Common myeloid progenitor, CD34-positive (primary cell): ENCODE results near the gene GTPBP3.
"Not testable (repeated sequence)": the region's sequence is repeated elsewhere in the genome, so short reads cannot be mapped to it uniquely, and the experiment has no call there.

ENCODE experiments used
- CTCF ChIA-PET: fragments of 350-600 bp; sonication (Branson Sonifier 250); formaldehyde crosslinking; loops from one replicate; lab custom pipeline; 2021; ENCODE audit warnings: antibody characterized with exemption; lab: Charles Lee
- POLR2A ChIA-PET: fragments of 350-600 bp; sonication (Branson Sonifier 250); formaldehyde crosslinking; loops from one replicate; lab custom pipeline; 2021; ENCODE audit warnings: antibody characterized with exemption; lab: Charles Lee
- DNase-seq, 3 donors: peaks; one replicate each; pipeline versions ENCODE4 v3.0.0 to v3.0.0-alpha.2; 2013
- H3K27ac ChIP-seq, 2 experiments: 1 replicate in 1 of 2; 2 replicates in 1 of 2; pipeline ENCODE4 v1.7.0; 2013; ENCODE audit warnings: inconsistent platforms in 2 of 2, low read length in 2 of 2, mild to moderate bottlenecking in 2 of 2, low read depth in 1 of 2, moderate library complexity in 1 of 2; ENCODE audit not compliant: severe bottlenecking in 2 of 2, insufficient read depth in 1 of 2, poor library complexity in 1 of 2
- H3K27me3 ChIP-seq, 5 experiments: replicated peaks in 2 of 5; 1 replicate in 3 of 5; 2 replicates in 2 of 5; pipeline versions ENCODE4 v1.6.1 to v1.7.0; 2013; ENCODE audit warnings: low read length in 4 of 5, mild to moderate bottlenecking in 2 of 5, moderate library complexity in 2 of 5, inconsistent platforms in 1 of 5; ENCODE audit not compliant: insufficient read depth in 5 of 5, control insufficient read depth in 4 of 5
- H3K36me3 ChIP-seq, 4 experiments: 1 replicate in 2 of 4; 2 replicates in 2 of 4; pipeline versions ENCODE4 v1.6.1 to v1.7.0; 2013; ENCODE audit warnings: low read length in 3 of 4, control low read depth in 1 of 4, mild to moderate bottlenecking in 1 of 4; ENCODE audit not compliant: control insufficient read depth in 4 of 4, insufficient read depth in 4 of 4
- H3K4me1 ChIP-seq, 4 experiments: 1 replicate in 3 of 4; 2 replicates in 1 of 4; pipeline versions ENCODE4 v1.6.1 to v1.7.1; 2013; ENCODE audit warnings: low read length in 3 of 4, mild to moderate bottlenecking in 3 of 4, control low read depth in 1 of 4, inconsistent platforms in 1 of 4, moderate library complexity in 1 of 4; ENCODE audit not compliant: control insufficient read depth in 4 of 4, insufficient read depth in 4 of 4; ENCODE audit errors: control extremely low read depth in 1 of 4
- H3K4me3 ChIP-seq, 7 experiments: 1 replicate in 4 of 7; 2 replicates in 3 of 7; pipeline versions ENCODE4 v1.5.1 to v1.7.0; 2013; ENCODE audit warnings: mild to moderate bottlenecking in 7 of 7, low read length in 6 of 7, moderate library complexity in 6 of 7, inconsistent platforms in 2 of 7, low read depth in 2 of 7, control low read depth in 1 of 7; ENCODE audit not compliant: insufficient read depth in 4 of 7, control insufficient read depth in 1 of 7; ENCODE audit errors: extremely low read depth in 1 of 7
- H3K9me3 ChIP-seq, 5 experiments: 1 replicate in 4 of 5; 2 replicates in 1 of 5; pipeline versions ENCODE4 v1.6.1 to v1.7.1; 2013; ENCODE audit warnings: low read length in 4 of 5, mild to moderate bottlenecking in 2 of 5, inconsistent platforms in 1 of 5, low read depth in 1 of 5, moderate library complexity in 1 of 5; ENCODE audit not compliant: control insufficient read depth in 4 of 5, insufficient read depth in 2 of 5; ENCODE audit errors: control extremely low read depth in 1 of 5
- WGBS: methylation state at CpG from one replicate; pipeline ENCODE4 v1.1.5; 2013; ENCODE audit not compliant: insufficient coverage; 5-methylcytosine and 5-hydroxymethylcytosine counted together

Gene GTPBP3

GRCh38 chr19:17295551-17295950 lies 41.8 kb upstream of the GTPBP3 start:
- H3K36me3 ChIP-seq, result peaks cover 2 to 25% (median 19%) of the 10 kb centered on the region in 4 experiments
- peaks cover 0 to 11% (median 7%) of the 10 kb centered on the region in 4 experiments for H3K4me1 ChIP-seq
- H3K27ac ChIP-seq, H3K27me3 ChIP-seq, POLR2A ChIA-PET, DNase-seq, H3K9me3 ChIP-seq, H3K4me3 ChIP-seq: not testable (repeated sequence)
- 100% methylated on average over 6 of the region's 6 CpGs for WGBS
- CTCF ChIA-PET, result interaction anchor here (1.0 kb wide), 1 partner anchor 9 kb away, joined by 3 read pairs; no protein-coding TSS in a partner anchor

- WGBS, result 90% methylated on average over 3 of the region's 4 CpGs
- CTCF ChIA-PET, result interaction anchor here (1.0 kb wide), 1 partner anchor 8 kb away, joined by 3 read pairs; no protein-coding TSS in a partner anchor
- Histone ChIP-seq H3K9me3 (peaks cover 0 to 8% (median 0%) of the 10 kb centered on the region in 5 experiments), H3K27ac (no peak overlapping the region), H3K27me3 (no peaks in the 10 kb centered on the region), H3K36me3 (peaks cover 2 to 32% (median 23%) of the 10 kb centered on the region in 4 experiments), H3K4me1 (peaks cover 0 to 11% (median 7%) of the 10 kb centered on the region in 4 experiments), H3K4me3 (no peak overlapping the region)
- DNase-seq, result peak in 1 of 3 donors; percentile 13
- POLR2A ChIA-PET, result no interaction called here
These were observed 41.1 kb upstream of the GTPBP3 start for GRCh38 chr19:17296273-17296672.

GRCh38 chr19:17296976-17297375 lies 40.4 kb upstream of the GTPBP3 start:
- Histone ChIP-seq H3K36me3 (peaks cover 2 to 34% (median 26%) of the 10 kb centered on the region in 4 experiments), H3K4me3 (no peak overlapping the region), H3K27ac (no peak overlapping the region), H3K27me3 (no peaks in the 10 kb centered on the region), H3K9me3 (peaks cover 0 to 8% (median 0%) of the 10 kb centered on the region in 5 experiments), H3K4me1 (peaks cover 0 to 10% (median 7%) of the 10 kb centered on the region in 4 experiments)
- no peak for DNase-seq
- ChIA-PET CTCF (interaction anchor here (0.6 kb wide), 1 partner anchor 52 kb away, joined by 3 read pairs; no protein-coding TSS in a partner anchor), POLR2A (no interaction called here)
- WGBS, result 98% methylated on average over 5 of the region's 6 CpGs

- Histone ChIP-seq H3K27me3 (no peaks in the 10 kb centered on the region), H3K9me3 (peaks cover 0 to 8% (median 0%) of the 10 kb centered on the region in 5 experiments), H3K4me3 (no peak overlapping the region), H3K27ac (no peak overlapping the region), H3K36me3 (peaks cover 0 to 25% (median 18%) of the 10 kb centered on the region in 4 experiments), H3K4me1 (peaks cover 4 to 31% (median 25%) of the 10 kb centered on the region in 4 experiments)
- CTCF ChIA-PET, result interaction anchor here (1.1 to 1.6 kb wide), 2 partner anchors 13 to 35 kb away, joined by 3 to 5 read pairs; no protein-coding TSS in a partner anchor
- WGBS, result 98% methylated on average over 46 of the region's 51 CpGs
- no peak for DNase-seq
- POLR2A ChIA-PET, result no interaction called here
These were observed 36.2 kb upstream of the GTPBP3 start for GRCh38 chr19:17300992-17301619.

- Histone ChIP-seq H3K4me3 (peak overlapping the region; percentile 23 to 85 (median 73)), H3K27me3 (no peaks in the 10 kb centered on the region), H3K9me3 (peaks cover 0 to 8% (median 0%) of the 10 kb centered on the region in 5 experiments), H3K27ac (peak overlapping the region in 1 of 2 experiments; percentile 75), H3K4me1 (peaks cover 8 to 41% (median 32%) of the 10 kb centered on the region in 4 experiments), H3K36me3 (peaks cover 0 to 25% (median 15%) of the 10 kb centered on the region in 4 experiments)
- ChIA-PET CTCF (interaction anchor here (1.1 to 2.7 kb wide), 4 partner anchors 9 to 33 kb away, joined by 3 to 11 read pairs (median 5); no protein-coding TSS in a partner anchor), POLR2A (no interaction called here)
- under 1% methylated on average over 17 of the region's 29 CpGs for WGBS
- DNase-seq, result peak in 2 of 3 donors; percentile 62 to 68
These were observed 34.8 kb upstream of the GTPBP3 start for GRCh38 chr19:17302391-17303166.

GRCh38 chr19:17303167-17303939 lies 34.0 kb upstream of the GTPBP3 start, which contains the start of gene ABHD8:
TSS of gene ABHD8 (minus strand) at chr19:17303425. CDS start at chr19:17301616, 1,809 bp downstream.
- peak within 1 kb of the TSS; percentile 23 to 85 (median 73) for H3K4me3 ChIP-seq
- POLR2A ChIA-PET, result no interaction called here
- CTCF ChIA-PET, result interaction anchor here (1.3 to 2.7 kb wide), 2 partner anchors 11 to 30 kb away, joined by 7 to 11 read pairs; no protein-coding TSS in a partner anchor
- no peaks in the 10 kb centered on the region for H3K27me3 ChIP-seq
- peaks cover 8 to 41% (median 32%) of the 10 kb centered on the region in 4 experiments for H3K4me1 ChIP-seq
- WGBS, result 2% methylated on average over 42 of the region's 52 CpGs
- peaks cover 0 to 21% (median 12%) of the 10 kb centered on the region in 4 experiments for H3K36me3 ChIP-seq
- peaks cover 0 to 4% (median 0%) of the 10 kb centered on the region in 5 experiments for H3K9me3 ChIP-seq
- H3K27ac ChIP-seq, result peak within 1 kb of the TSS in 1 of 2 experiments; percentile 75
- DNase-seq, result peak; percentile 95 to 97 (median 97)
